ENCODE measurements around the gene FTO.

DNA sequence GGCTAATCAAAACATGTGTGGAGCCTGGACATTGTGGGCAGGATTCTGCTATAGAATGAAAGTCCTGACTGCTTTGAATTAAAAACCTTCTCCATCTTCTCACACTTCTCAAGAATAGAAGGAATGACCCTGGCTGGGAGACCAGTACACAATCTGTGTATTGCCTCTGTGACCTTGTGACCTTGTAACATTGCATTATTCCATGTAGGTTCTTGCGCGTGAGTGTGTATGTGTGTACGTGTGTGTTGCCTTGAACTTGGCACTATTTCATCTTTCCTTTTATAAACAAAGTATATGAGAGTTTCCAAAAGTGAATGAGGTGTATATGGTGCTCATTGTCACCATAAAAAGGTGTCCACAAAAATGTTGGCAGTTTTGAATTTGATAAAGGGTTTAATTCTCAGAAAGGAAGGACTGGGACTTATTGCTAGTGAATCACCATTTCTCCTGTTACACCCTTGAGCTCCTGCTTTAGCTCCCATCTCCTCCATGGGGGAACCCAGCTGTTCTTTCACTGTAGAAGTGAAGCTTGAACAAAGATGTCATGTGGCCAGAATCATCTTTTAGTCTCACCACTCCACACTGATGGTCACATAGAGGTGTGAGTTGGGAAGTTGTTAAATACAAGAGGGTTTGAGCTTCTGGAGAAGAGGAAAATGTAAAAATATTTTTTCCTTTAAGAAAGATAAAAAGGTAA is 244.9 kb downstream of the FTO start:
- TF ChIP-seq CTCF (IDR thresholded peaks at IDR 0.05): no peak
- no peak for TF ChIP-seq EP300 (IDR thresholded peaks at IDR 0.05)
